ENCODE data around the gene SLC19A1.
A peak's percentile ranks its signal among the peaks of the same experiment; 100 is the strongest.
"Not testable (repeated sequence)": the region's sequence is repeated elsewhere in the genome, so short reads cannot be mapped to it uniquely, and the experiment has no call there.

SLC19A1 gene

GRCh38 chr21:45533361-45533845 lies 8.8 kb downstream of the SLC19A1 start:
- DNase-seq (ENCODE audit: low spot score), result no peak

- DNase-seq (ENCODE audit: low spot score), result no peak
Observed at GRCh38 chr21:45532826-45533360, 9.3 kb downstream of the SLC19A1 start.

GRCh38 chr21:45531393-45532215 lies 10.6 kb downstream of the SLC19A1 start:
- no peak for DNase-seq (ENCODE audit: low spot score)

GRCh38 chr21:45531114-45531392 lies 11.2 kb downstream of the SLC19A1 start:
- DNase-seq (ENCODE audit: low spot score), result not testable (repeated sequence)

- DNase-seq (ENCODE audit: low spot score), result no peak
Observed at GRCh38 chr21:45530423-45531113, 11.7 kb downstream of the SLC19A1 start.

- no peak for DNase-seq (ENCODE audit: low spot score)
Observed at GRCh38 chr21:45529785-45530422, 12.3 kb downstream of the SLC19A1 start.

GRCh38 chr21:45528981-45529784 lies 13.1 kb downstream of the SLC19A1 start:
- DNase-seq (ENCODE audit: low spot score), result no peak

GRCh38 chr21:45528028-45528705 lies 14.1 kb downstream of the SLC19A1 start:
- no peak for DNase-seq (ENCODE audit: low spot score)

GRCh38 chr21:45527151-45527999 lies 14.9 kb downstream of the SLC19A1 start:
- not testable (repeated sequence) for DNase-seq (ENCODE audit: low spot score)

- no peak for DNase-seq (ENCODE audit: low spot score)
Observed at GRCh38 chr21:45525910-45526306, 16.3 kb downstream of the SLC19A1 start.

- DNase-seq (ENCODE audit: low spot score), result no peak
Observed at GRCh38 chr21:45525153-45525909, 16.9 kb downstream of the SLC19A1 start.

GRCh38 chr21:45524756-45525152 lies 17.5 kb downstream of the SLC19A1 start:
- DNase-seq (ENCODE audit: low spot score), result no peak

GRCh38 chr21:45523411-45524101 lies 18.7 kb downstream of the SLC19A1 start:
- no peak for DNase-seq (ENCODE audit: low spot score)

- no peak for DNase-seq (ENCODE audit: low spot score)
Observed at GRCh38 chr21:45522986-45523385, 19.3 kb downstream of the SLC19A1 start.

- no peak for DNase-seq (ENCODE audit: low spot score)
Observed at GRCh38 chr21:45522381-45522780, 19.9 kb downstream of the SLC19A1 start.

- no peak for DNase-seq (ENCODE audit: low spot score)
Observed at GRCh38 chr21:45521241-45521640, 21.0 kb downstream of the SLC19A1 start.

GRCh38 chr21:45519182-45519581 lies 23.1 kb downstream of the SLC19A1 start:
- no peak for DNase-seq (ENCODE audit: low spot score)

GRCh38 chr21:45518742-45519141 lies 23.5 kb downstream of the SLC19A1 start:
- DNase-seq (ENCODE audit: low spot score), result peak; percentile 40

Measured in kidney capillary endothelial cell (primary cell).